Endothelial cell of coronary artery (primary cell): ENCODE results near the gene MED4. TPM values are rescaled to one million over a fixed set of nuclear protein-coding genes. Genes with fewer than 3 reads are reported as not detected.

Source experiments
- total RNA-seq: library from RNA; depleted of rRNA; stranded (reverse); fragments of >200 nt; gene quantifications from 2 replicates; pipeline ENCODE4 v1.2.3, GENCODE V29; 2014

The MED4 gene
- total RNA-seq: 24.4 and 27.2 TPM in 2 replicates

DNA sequence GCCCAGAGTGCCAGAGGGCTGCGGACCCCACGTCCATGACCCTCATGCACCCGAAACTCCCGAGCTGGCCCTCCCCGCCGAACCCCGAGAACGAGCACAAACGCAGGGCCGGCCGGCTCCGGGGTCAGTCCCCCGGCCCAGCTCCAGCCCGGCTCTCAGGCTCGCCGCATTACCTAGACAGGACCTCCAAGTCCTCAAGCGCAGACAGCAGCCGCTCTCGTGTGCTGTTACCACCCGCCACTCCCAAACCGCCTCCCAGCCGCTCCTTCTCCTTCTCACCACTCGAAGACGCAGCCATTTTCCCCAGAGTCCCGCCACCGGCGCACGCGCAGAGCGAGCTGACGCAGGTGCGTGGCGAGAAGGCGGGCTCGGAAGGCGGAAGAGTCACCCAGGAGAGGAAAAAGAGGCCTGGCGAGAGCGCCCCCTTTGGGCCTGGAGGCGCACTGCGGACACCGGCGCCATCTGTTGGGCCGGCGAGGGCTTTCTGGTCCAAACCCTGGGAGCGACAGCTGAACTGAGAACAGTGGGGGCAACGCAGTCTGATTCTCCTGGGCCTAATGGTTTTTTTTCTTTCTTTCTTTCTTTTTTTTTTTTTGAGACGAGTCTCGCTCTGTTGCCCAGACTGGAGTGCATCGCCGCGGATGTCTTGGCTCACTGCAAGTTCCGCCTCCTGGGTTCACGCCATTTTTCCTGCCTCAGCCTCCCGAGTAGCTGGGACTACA, at the start of gene MED4:
Gene MED4, minus strand, starts transcription at position 324 of the 722 bp plus-strand sequence. Its CDS starts 26 bp downstream, at position 298.

GRCh38 chr13:48037346-48038173, 57.3 kb downstream of the MED4 start, which contains the start of gene NUDT15:
Gene NUDT15, plus strand, starts transcription at chr13:48037726. Its CDS starts 21 bp downstream, at chr13:48037747.

Other genes starting within 250 kb of the MED4 start
- 35.4 and 39.3 TPM in 2 replicates for gene SUCLA2, start 93.8 kb downstream of the MED4 start, total RNA-seq
- gene NUDT15, start 57.4 kb downstream of the MED4 start, total RNA-seq: 11.1 and 19.6 TPM in 2 replicates
- gene ITM2B, start 138.1 kb upstream of the MED4 start, total RNA-seq: 68.6 and 118 TPM in 2 replicates
- gene RB1, start 208.6 kb upstream of the MED4 start, total RNA-seq: 31.1 and 35.3 TPM in 2 replicates